ENCODE results near the gene POLR2B. TPM values are rescaled to one million over a fixed set of nuclear protein-coding genes. Genes with fewer than 3 reads are reported as not detected.

The POLR2B gene
- total RNA-seq, 2 experiments from 2014 or later: 106 to 144 TPM

- Histone ChIP-seq H3K4me1 (ENCODE audit: insufficient read depth, low read length, poor library complexity, severe bottlenecking) (no peaks in the 10 kb centered on the region), H2AFZ (ENCODE audit: low read length) (no peak overlapping the region), H3K79me2 (ENCODE audit: insufficient read depth, low read depth, low read length) (no peaks in the 10 kb centered on the region), H3K9me3 (ENCODE audit: low read length) (no peaks in the 10 kb centered on the region), H3K4me3 (ENCODE audit: low read depth, low read length, poor library complexity, severe bottlenecking) (no peak overlapping the region), H3K4me2 (ENCODE audit: low read length) (no peak overlapping the region), H4K20me1 (ENCODE audit: insufficient read depth, low read length) (no peaks in the 10 kb centered on the region), H3K36me3 (ENCODE audit: insufficient read depth, low read length) (peaks cover 95% of the 10 kb centered on the region), H3K9me2 (ENCODE audit: insufficient read depth, low read length) (no peaks in the 10 kb centered on the region), H3K27ac (ENCODE audit: low read depth, low read length, poor library complexity, severe bottlenecking) (no peak overlapping the region)
- intact Hi-C loops (cut with micrococcal nuclease; ENCODE audit: unreplicated experiment): no loop called here
- TF ChIP-seq CTCF (conservative IDR thresholded peaks at IDR 0.05; ENCODE audit: low read length): no peak
- no peak for TF ChIP-seq EZH2phosphoT487 (IDR thresholded peaks at IDR 0.05; ENCODE audit: borderline replicate concordance, low read depth, low read length)
- ChIA-PET CTCF (ENCODE audit: unreplicated experiment) (no interaction called here), POLR2A (no interaction called here)
- no peak for DNase-seq (ENCODE audit: low spot score)
- no TSS peak for BruUV-seq (replicated peaks)
These were observed 41.9 kb downstream of the POLR2B start for GRCh38 chr4:57020467-57021101.

- H3K36me3 ChIP-seq (ENCODE audit: insufficient read depth, low read length): peaks cover 100% of the 10 kb centered on the region
- no peaks in the 10 kb centered on the region for H3K79me2 ChIP-seq (ENCODE audit: insufficient read depth, low read depth, low read length)
- H3K4me3 ChIP-seq (ENCODE audit: low read depth, low read length, poor library complexity, severe bottlenecking): no peak overlapping the region
- BruUV-seq (replicated peaks): no TSS peak
- no peaks in the 10 kb centered on the region for H3K4me1 ChIP-seq (ENCODE audit: insufficient read depth, low read length, poor library complexity, severe bottlenecking)
- POLR2A ChIA-PET: no interaction called here
- no peak overlapping the region for H2AFZ ChIP-seq (ENCODE audit: low read length)
- H3K9me3 ChIP-seq (ENCODE audit: low read length): no peaks in the 10 kb centered on the region
- CTCF ChIA-PET (ENCODE audit: unreplicated experiment): no interaction called here
- no peak for TF ChIP-seq EZH2phosphoT487 (IDR thresholded peaks at IDR 0.05; ENCODE audit: borderline replicate concordance, low read depth, low read length)
- no peak for TF ChIP-seq CTCF (conservative IDR thresholded peaks at IDR 0.05; ENCODE audit: low read length)
- H4K20me1 ChIP-seq (ENCODE audit: insufficient read depth, low read length): no peaks in the 10 kb centered on the region
- H3K27ac ChIP-seq (ENCODE audit: low read depth, low read length, poor library complexity, severe bottlenecking): no peak overlapping the region
- intact Hi-C loops (cut with micrococcal nuclease; ENCODE audit: unreplicated experiment): no loop called here
- H3K9me2 ChIP-seq (ENCODE audit: insufficient read depth, low read length): no peaks in the 10 kb centered on the region
- no peak for DNase-seq (ENCODE audit: low spot score)
- H3K4me2 ChIP-seq (ENCODE audit: low read length): no peak overlapping the region
These were observed 44.4 kb downstream of the POLR2B start for GRCh38 chr4:57023104-57023503.

- POLR2A ChIA-PET: interaction anchor here (0.8 kb wide), 1 partner anchor 56 kb away, joined by 3 read pairs; no protein-coding TSS in a partner anchor
- BruUV-seq (replicated peaks): no TSS peak
- DNase-seq (ENCODE audit: low spot score): no peak
- Histone ChIP-seq H3K9me3 (ENCODE audit: low read length) (no peaks in the 10 kb centered on the region), H3K79me2 (ENCODE audit: insufficient read depth, low read depth, low read length) (no peaks in the 10 kb centered on the region), H3K36me3 (ENCODE audit: insufficient read depth, low read length) (peaks cover 40% of the 10 kb centered on the region), H3K27ac (ENCODE audit: low read depth, low read length, poor library complexity, severe bottlenecking) (no peak overlapping the region), H3K9me2 (ENCODE audit: insufficient read depth, low read length) (no peaks in the 10 kb centered on the region), H4K20me1 (ENCODE audit: insufficient read depth, low read length) (0 out of 2 replicates have a peak, but pooled peaks cover 6% of the 10 kb centered on the region), H2AFZ (ENCODE audit: low read length) (no peak overlapping the region), H3K4me3 (ENCODE audit: low read depth, low read length, poor library complexity, severe bottlenecking) (no peak overlapping the region), H3K4me1 (ENCODE audit: insufficient read depth, low read length, poor library complexity, severe bottlenecking) (no peaks in the 10 kb centered on the region), H3K4me2 (ENCODE audit: low read length) (no peak overlapping the region)
- CTCF ChIA-PET (ENCODE audit: unreplicated experiment): no interaction called here
- intact Hi-C loops (cut with micrococcal nuclease; ENCODE audit: unreplicated experiment): no loop called here
- TF ChIP-seq EZH2phosphoT487 (IDR thresholded peaks at IDR 0.05; ENCODE audit: borderline replicate concordance, low read depth, low read length) (no peak), CTCF (conservative IDR thresholded peaks at IDR 0.05; ENCODE audit: low read length) (no peak)
These were observed 55.8 kb downstream of the POLR2B start for GRCh38 chr4:57034520-57034919.

Data from OCI-LY7 (cell line).